ENCODE data around the gene TNNT3.

TNNT3 gene

DNA sequence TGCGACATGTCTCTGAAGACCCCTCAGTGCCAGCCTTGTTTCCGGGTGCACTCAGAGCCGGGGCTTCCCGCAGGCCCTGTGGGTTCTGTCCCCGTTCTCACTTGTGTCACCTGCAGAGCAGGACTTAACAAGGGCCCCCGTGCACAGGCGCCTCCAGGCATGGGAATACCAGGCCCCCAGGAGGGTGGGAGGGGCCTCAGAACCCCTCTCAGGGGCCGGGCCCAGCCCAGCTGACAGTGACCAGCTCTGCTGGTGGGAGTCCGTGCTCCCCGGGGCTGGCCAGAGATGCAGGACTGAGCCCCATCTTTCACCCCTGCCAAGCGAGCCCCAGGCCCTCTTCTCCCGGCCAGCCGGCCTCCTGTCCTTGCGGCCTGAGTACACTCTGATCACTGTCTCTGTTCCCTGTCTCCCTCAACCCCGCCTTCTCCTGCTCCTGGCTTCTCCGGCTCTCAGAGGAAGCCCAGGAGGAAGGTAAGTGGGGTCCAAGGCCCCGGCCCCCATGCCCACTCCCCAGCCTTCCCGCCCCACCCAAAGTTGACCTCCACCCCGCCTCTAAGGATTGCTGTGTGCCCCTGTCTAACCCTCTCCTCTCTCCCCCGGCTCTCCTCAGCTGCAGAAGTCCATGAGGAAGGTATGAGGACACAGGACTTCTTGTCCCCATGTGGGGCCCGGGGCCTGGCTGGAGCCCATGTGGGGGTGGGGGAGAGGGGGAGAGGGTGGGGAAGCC, 5.3 kb downstream of the TNNT3 start:
- no peak for TF ChIP-seq CTCF (IDR thresholded peaks at IDR 0.05; ENCODE audit: poor library complexity, severe bottlenecking)
- Histone ChIP-seq H3K9me3 (ENCODE audit: severe bottlenecking) (no peaks in the 10 kb centered on the region), H3K27ac (ENCODE audit: poor library complexity, severe bottlenecking) (no peak overlapping the region), H3K36me3 (ENCODE audit: low read depth) (no peaks in the 10 kb centered on the region), H3K27me3 (ENCODE audit: insufficient read depth, poor library complexity, severe bottlenecking) (no peaks in the 10 kb centered on the region), H3K4me1 (ENCODE audit: insufficient read depth, poor library complexity, severe bottlenecking) (peaks cover 13% of the 10 kb centered on the region), H3K4me3 (ENCODE audit: severe bottlenecking) (no peak overlapping the region)
- DNase-seq (ENCODE audit: low spot score) (peak; percentile 47), ATAC-seq (ENCODE audit: low read depth) (no peak)

DNA sequence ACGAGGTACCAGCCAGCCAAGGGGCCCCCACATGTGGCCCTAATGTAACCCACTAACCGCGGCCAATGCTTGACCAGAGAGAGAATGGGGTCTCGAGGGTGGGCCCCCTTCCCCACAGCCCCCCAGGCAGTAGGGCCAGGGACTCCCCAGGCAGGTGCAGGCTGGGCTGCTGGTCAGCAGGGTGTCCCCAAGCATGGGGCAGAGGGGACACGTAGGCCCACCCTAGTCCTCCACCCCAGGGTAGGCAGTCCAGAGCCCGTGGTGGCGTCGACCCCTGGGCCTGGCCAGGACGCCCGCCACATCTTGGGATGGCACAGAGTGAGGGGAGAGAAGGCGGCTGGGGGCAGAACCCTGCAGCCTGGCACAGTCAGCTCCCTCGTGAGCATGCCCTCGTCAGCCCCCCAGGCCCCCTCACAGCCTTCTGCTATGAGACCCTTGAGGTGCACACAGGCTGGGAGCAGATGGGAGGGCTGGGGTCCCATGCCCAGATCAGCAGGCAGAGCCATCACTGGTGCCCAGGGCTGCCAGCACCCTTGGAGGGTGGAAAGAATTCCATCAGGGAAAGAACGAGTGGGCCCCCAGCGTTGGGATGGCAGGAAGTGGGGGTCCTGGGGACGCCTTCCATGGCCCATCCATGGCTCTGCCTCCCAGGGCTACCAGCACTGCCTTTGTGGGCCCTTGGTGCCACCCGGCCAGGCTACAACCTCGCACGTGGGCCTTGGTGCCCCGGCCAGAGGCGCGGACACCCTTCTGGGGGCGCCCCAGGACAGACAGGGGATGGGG, 6.1 kb downstream of the TNNT3 start:
- Histone ChIP-seq H3K9me3 (ENCODE audit: severe bottlenecking) (no peaks in the 10 kb centered on the region), H3K4me3 (ENCODE audit: severe bottlenecking) (no peak overlapping the region), H3K4me1 (ENCODE audit: insufficient read depth, poor library complexity, severe bottlenecking) (peaks cover 13% of the 10 kb centered on the region), H3K36me3 (ENCODE audit: low read depth) (no peaks in the 10 kb centered on the region), H3K27me3 (ENCODE audit: insufficient read depth, poor library complexity, severe bottlenecking) (no peaks in the 10 kb centered on the region), H3K27ac (ENCODE audit: poor library complexity, severe bottlenecking) (no peak overlapping the region)
- DNase-seq (ENCODE audit: low spot score) = peak; percentile 47
- no peak for TF ChIP-seq CTCF (IDR thresholded peaks at IDR 0.05; ENCODE audit: poor library complexity, severe bottlenecking)
- no peak for ATAC-seq (ENCODE audit: low read depth)

DNA sequence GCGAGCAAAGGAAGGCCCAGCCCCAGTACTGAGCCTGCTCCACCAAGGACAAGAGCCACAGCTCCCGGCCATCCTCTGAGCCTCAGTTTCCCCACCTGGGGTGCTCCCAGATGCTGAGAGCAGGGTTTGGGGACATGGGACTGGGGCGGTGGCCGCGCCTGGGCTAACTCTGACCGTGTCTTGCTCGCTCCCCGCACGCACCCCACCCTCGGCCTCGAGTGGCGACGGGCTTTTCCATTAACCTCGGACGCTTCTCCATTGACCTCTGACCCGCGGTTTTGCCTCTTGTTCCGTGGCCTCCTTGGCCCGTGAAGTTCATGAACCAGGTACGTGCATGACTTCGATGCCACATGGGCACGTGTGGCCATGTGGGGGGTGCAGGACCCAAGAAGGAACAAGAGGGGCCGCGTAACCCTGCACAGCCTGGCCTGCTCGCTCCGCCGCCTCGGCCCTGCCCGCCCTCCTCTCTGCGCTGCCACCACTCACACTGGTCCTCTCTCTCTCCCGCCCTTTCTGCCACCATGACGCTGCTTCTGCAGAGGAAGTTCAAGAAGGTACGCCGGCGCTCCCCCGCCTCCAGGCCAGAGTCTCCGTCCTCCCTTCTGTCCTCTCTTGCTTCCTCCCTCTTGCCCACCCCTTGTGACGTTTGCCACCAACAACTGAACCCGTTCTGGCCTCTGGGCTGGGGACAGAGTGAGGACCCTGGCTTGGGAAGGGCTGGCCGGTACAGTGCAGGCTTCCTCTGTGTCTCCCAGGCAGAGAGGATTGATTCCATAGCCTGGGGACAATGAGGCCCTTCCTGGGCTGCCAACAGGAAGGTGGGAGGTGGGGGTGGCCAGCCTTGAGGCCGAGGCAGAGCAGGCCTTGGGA, 6.9 kb downstream of the TNNT3 start:
- Histone ChIP-seq H3K4me1 (ENCODE audit: insufficient read depth, poor library complexity, severe bottlenecking) (peaks cover 13% of the 10 kb centered on the region), H3K36me3 (ENCODE audit: low read depth) (no peaks in the 10 kb centered on the region), H3K27ac (ENCODE audit: poor library complexity, severe bottlenecking) (no peak overlapping the region), H3K27me3 (ENCODE audit: insufficient read depth, poor library complexity, severe bottlenecking) (no peaks in the 10 kb centered on the region), H3K4me3 (ENCODE audit: severe bottlenecking) (no peak overlapping the region), H3K9me3 (ENCODE audit: severe bottlenecking) (no peaks in the 10 kb centered on the region)
- ATAC-seq (ENCODE audit: low read depth) = no peak
- DNase-seq (ENCODE audit: low spot score) = peak; percentile 57
- no peak for TF ChIP-seq CTCF (IDR thresholded peaks at IDR 0.05; ENCODE audit: poor library complexity, severe bottlenecking)

DNA sequence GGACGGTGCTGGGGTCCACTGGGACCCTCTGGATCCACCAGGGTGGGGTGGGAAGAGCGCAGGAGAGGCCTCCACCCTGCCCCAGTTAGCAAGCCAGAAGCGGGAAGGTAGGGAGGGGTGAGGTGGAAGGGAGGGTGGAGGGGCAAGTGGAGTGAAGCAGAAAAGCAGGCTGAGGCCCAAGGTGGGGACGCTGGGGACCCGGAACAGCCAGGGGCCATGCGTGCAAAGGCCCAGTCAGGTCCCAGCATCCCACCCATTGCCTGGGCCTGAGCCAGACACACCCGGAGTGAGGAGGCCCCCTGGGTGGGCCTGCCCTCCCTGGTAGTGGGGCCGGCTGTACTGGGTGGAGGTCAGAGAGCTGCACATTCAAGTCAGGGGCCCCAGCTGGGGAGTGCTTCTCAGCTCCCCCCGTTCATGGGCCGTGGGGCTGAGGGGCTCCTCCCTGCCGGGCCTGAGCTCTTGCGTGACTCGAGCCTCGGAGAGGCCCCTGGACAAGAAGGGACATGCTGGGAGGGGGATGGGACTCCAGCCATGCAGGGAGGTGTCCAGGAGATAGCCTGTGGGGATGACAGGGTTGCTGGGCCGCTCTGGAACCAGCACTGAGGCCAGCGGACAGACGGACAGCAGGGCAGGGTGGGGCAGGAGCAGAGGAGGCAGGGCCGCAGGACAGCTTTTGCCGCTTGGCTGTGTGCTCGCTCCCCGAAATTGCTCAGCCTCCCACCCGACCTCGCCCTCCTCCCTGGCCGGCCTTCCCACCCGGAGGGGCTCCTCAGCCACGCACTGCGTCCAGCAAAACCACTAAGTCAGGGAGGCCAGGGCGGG, 7.7 kb downstream of the TNNT3 start:
- H3K27ac ChIP-seq (ENCODE audit: poor library complexity, severe bottlenecking) = no peak overlapping the region
- no peaks in the 10 kb centered on the region for H3K27me3 ChIP-seq (ENCODE audit: insufficient read depth, poor library complexity, severe bottlenecking)
- no peaks in the 10 kb centered on the region for H3K9me3 ChIP-seq (ENCODE audit: severe bottlenecking)
- DNase-seq (ENCODE audit: low spot score) (peak; percentile 53), ATAC-seq (ENCODE audit: low read depth) (no peak)
- peaks cover 13% of the 10 kb centered on the region for H3K4me1 ChIP-seq (ENCODE audit: insufficient read depth, poor library complexity, severe bottlenecking)
- no peak overlapping the region for H3K4me3 ChIP-seq (ENCODE audit: severe bottlenecking)
- H3K36me3 ChIP-seq (ENCODE audit: low read depth) = no peaks in the 10 kb centered on the region
- no peak for TF ChIP-seq CTCF (IDR thresholded peaks at IDR 0.05; ENCODE audit: poor library complexity, severe bottlenecking)

Data from RWPE2 (cell line).